SIG-M5 (cell line): ENCODE results near the gene CABP7.

Source experiments
- DNase-seq: peaks from one replicate; lab custom pipeline; 2025; lab: John Stamatoyannopoulos, UW

The CABP7 gene

GRCh38 chr22:29702000-29702930 lies 17.5 kb upstream of the CABP7 start:
- no peak for DNase-seq

GRCh38 chr22:29702931-29703501 lies 16.8 kb upstream of the CABP7 start:
- no peak for DNase-seq

- DNase-seq: no peak
Measured at GRCh38 chr22:29703569-29704195, 16.1 kb upstream of the CABP7 start.

DNA sequence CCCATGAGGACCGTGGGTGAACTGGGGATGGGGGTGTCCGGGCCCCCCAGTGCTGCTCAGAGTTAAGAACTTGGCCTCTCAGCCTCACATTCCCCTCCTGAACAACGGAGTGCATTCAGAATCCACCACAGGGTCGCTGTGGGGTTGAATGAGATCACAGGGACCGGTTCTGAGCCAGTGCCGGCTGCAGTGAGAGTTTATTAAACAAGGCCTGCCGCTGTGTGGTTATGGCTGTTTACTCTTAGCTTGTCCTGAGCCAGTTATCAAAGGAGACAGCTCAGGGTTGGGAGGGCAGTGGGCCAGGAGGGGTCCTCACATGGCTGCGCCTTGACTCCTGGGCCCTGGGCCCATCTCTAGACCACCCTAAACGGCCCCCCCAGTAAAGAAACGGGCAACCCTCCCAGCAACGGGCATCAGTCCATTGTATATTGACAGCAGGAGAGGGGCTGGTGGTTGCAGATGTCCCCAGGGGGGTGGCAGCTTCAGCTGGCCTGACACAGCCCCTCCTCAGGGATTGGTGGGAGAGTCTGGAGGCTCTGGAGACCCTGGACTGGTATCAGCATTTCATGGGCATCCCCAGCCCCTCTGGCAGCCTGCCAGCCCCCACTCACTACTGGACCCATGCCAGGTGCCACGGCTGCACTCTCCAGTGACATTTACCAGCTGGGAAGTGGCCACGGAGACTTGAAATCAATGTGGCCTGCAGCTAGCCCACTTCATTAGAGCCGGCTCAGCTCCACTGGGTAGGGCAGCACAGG lies 15.1 kb upstream of the CABP7 start:
- no peak for DNase-seq

- DNase-seq: no peak
Measured at GRCh38 chr22:29705651-29706050, 14.2 kb upstream of the CABP7 start.

DNA sequence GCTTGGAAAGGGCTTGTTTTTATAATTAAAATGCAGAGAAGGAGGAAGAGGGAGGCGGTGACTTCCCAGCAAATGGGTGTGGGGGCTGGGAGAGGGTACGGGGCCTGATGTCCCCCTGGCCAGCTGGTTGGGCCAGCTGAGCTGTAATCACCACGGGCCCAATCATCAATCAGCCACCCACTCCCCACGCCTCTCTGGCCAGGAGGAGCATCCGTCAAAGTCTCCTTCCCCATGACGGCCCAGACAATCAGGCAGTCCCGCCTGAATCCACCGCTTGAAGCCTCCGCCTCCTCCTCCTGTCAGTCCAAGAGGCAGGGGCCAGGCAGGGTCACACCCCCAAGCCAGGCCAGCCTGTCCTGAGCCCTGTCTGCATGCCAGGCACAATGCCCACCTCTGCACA lies 13.3 kb upstream of the CABP7 start:
- DNase-seq: no peak

GRCh38 chr22:29707010-29707409 lies 12.8 kb upstream of the CABP7 start:
- no peak for DNase-seq

- DNase-seq: no peak
Measured at GRCh38 chr22:29707471-29707870, 12.3 kb upstream of the CABP7 start.

DNA sequence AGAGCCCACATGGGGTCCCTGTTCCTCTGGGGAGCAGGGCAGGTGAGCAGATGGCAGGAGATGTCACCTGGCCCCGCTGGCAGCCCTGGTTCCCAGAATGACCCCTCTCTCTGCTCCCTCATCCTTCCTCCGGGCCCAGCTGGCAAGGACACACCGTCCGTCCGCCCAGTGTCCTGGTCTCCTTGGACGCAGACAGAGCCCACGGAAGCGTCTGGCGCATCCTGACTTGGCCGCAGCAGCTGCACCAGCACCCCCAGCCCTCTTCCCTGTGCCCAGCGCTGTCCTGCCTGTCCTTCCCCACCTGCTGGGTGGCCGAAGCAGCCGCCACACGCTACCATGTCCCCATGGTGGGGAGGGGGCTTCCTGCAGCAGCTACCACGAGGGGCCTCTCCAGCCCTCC lies 9.6 kb upstream of the CABP7 start:
- DNase-seq: no peak

- no peak for DNase-seq
Measured at GRCh38 chr22:29710922-29711593, 8.7 kb upstream of the CABP7 start.

GRCh38 chr22:29712119-29712518 lies 7.7 kb upstream of the CABP7 start:
- DNase-seq: no peak

DNA sequence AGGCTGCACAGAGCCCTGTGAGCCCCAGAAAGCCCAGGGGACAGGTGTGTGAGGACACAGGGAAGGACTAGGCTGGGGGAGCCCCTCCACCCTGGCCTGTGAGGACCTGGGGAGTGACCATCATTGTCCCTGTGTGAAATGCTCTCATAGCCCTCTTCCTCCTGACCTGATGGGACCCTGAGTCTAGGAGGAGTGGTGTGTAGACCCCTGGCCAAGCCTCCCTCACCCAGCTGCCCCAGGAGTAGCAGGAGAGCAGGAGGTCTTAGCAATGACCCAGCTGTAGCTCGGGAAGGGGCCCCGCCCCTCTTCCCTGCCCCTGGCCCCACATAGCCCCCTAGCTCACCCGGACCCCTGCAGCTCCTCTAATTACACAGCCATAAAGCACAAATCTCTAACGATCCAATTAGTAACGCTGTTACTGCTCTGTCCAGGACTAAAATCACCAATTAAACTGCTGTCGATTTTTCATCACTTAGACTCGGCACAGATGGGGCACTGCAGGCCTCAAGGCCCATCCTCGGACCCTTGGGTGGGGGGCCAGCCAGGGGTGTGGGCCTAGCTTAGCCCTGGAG lies 6.6 kb upstream of the CABP7 start:
- DNase-seq: no peak

GRCh38 chr22:29715240-29715639 lies 4.6 kb upstream of the CABP7 start:
- no peak for DNase-seq

DNA sequence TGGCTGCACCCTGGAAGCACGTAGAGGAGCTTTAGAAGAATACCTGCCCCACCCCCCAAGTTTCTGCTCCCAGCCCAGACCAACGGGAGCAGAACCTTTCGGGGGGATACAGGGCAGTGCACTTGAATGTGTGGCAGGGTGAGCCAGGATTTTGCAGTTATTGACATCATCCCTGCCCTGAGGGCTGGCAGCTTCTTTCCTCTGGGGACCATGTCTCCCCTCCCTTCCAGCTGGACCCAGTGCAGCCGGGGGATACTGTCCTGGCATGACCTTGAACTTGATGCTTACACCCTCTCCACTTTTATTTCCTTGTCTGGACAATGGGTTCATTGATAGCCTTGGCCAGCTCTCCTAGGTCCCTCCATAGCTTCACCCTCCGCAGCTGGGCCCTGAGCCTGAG lies 4.1 kb upstream of the CABP7 start:
- no peak for DNase-seq

- no peak for DNase-seq
Measured at GRCh38 chr22:29716814-29717545, 2.8 kb upstream of the CABP7 start.

- no peak for DNase-seq
Measured at GRCh38 chr22:29717789-29718188, 2.0 kb upstream of the CABP7 start.

- no peak for DNase-seq
Measured at GRCh38 chr22:29718949-29719898, 579 bp upstream of the CABP7 start.

DNA sequence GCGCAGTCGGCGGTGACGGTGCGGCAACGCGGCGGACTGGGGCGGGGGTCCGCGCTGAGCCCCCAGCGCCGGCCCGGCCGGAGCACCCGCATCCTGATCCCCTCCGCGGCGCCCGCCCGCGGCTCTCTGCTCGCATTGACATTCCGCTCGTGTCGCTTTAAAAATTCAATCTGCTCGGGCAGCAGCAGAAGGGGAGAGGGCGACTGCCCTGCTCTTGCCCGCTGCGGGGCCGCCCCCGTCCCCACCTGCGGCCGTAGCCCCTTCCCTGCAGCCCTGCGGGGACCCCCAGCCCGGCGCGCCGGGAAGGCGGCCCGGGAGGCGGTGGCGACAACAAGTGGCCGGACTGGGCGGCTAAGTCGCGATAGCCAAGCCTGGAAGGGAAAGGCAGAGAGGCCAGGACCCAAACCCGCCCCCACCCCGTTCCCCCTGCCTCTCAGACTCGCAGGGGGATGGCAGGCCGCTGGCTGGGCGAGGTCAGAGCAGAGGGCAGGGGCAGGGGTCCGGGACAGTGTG lies 1.1 kb downstream of the CABP7 start:
- DNase-seq: no peak

GRCh38 chr22:29722151-29722550 lies 2.3 kb downstream of the CABP7 start:
- no peak for DNase-seq
